T-helper 1 cell treated with Interleukin-12 subunit alpha and Interleukin-12 subunit beta and Interleukin-4 antibody, amounts not matched to agents 30 μg/mL and 1 μg/mL, for 36 hours (primary cell): ENCODE data around the gene MCCC2.
"Not testable (repeated sequence)": the region's sequence is repeated elsewhere in the genome, so short reads cannot be mapped to it uniquely, and the experiment has no call there.

ENCODE experiments used
- H3K27ac Mint-ChIP-seq: one replicate; pipeline ENCODE4 v1.8.0; 2021; ENCODE audit warnings: mild to moderate bottlenecking, mixed read lengths
- H3K27me3 Mint-ChIP-seq: one replicate; pipeline ENCODE4 v1.8.0; 2021; ENCODE audit warnings: low read depth, mixed read lengths
- H3K36me3 Mint-ChIP-seq: one replicate; pipeline ENCODE4 v1.8.0; 2021; ENCODE audit warnings: low read depth, mixed read lengths
- H3K4me1 Mint-ChIP-seq: one replicate; pipeline ENCODE4 v1.8.0; 2021; ENCODE audit warnings: low read depth, mixed read lengths
- H3K4me3 Mint-ChIP-seq: one replicate; pipeline ENCODE4 v1.8.0; 2021; ENCODE audit warnings: mild to moderate bottlenecking, moderate library complexity, mixed read lengths
- H3K9me3 Mint-ChIP-seq: one replicate; pipeline ENCODE4 v1.8.0; 2021; ENCODE audit warnings: mixed read lengths

Gene MCCC2

GRCh38 chr5:71663191-71663969, 76.2 kb downstream of the MCCC2 start:
- no peaks in the 10 kb centered on the region for H3K9me3 Mint-ChIP-seq
- H3K27me3 Mint-ChIP-seq, result no peaks in the 10 kb centered on the region
- H3K4me1 Mint-ChIP-seq, result no peaks in the 10 kb centered on the region
- H3K4me3 Mint-ChIP-seq, result no peak overlapping the region
- H3K36me3 Mint-ChIP-seq, result no peaks in the 10 kb centered on the region
- no peak overlapping the region for H3K27ac Mint-ChIP-seq

DNA sequence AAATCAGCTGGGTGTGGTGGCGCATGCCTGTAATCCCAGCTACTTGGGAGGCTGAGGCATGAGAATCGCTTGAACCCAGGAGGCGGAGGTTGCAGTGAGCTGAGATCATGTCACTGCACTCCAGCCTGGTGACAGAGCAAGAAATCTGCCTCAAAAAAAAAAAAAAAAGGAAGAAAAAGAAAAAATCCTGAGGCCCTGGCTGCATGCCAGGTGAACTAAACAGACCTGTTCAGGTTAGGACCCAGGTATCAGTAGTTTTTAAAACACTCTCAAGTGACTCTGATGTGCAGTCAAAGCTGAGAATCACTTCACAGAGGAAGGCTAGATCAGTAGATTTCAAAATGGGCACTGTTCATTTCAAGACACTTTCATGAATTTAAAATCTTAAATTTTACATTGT, 77.5 kb downstream of the MCCC2 start:
- H3K9me3 Mint-ChIP-seq, H3K36me3 Mint-ChIP-seq, H3K4me3 Mint-ChIP-seq, H3K4me1 Mint-ChIP-seq, H3K27me3 Mint-ChIP-seq, H3K27ac Mint-ChIP-seq: not testable (repeated sequence)

GRCh38 chr5:71666321-71666720, 79.2 kb downstream of the MCCC2 start:
- Mint-ChIP-seq H3K9me3 (no peaks in the 10 kb centered on the region), H3K36me3 (no peaks in the 10 kb centered on the region), H3K27me3 (no peaks in the 10 kb centered on the region), H3K4me1 (no peaks in the 10 kb centered on the region), H3K27ac (no peak overlapping the region), H3K4me3 (no peak overlapping the region)

DNA sequence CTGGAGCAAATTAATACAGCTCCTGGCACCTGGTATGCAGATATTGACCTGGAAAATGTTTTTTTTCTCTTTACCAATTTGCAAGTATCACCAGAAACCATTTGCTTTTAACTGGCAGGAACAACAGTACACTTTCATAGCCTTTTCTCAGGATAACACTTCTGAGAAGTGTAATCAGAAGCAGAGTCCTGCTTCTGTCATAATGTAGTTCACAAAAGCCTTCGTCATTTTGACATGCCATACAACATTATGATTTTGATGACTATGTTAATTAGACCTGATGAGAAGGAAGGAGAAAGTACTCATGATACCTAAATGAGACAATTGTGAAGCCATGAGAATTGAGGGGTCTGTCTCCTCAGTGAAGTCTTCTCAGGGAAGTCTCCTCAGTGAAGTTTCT, 90.8 kb downstream of the MCCC2 start:
- H3K4me3 Mint-ChIP-seq, result no peak overlapping the region

DNA sequence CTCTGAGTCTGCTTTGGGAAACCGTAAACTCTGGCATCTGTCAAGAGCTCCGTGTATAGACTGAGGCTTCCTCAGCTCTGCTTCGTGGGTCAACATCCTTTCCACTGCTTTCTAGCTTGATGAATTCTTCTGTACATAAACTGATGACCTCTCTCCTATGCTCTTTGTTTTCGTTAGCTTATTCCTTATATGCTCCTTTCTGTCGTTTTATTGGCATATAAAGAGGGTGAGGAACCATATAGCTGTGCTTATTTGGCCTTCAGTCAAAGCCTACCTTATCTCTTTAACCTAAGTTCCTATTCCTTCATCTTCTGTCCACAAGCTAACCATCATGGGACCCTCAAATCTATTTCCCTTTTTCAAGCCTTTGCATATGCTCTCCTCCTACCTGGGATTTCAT, 92.6 kb downstream of the MCCC2 start:
- peaks cover 36% of the 10 kb centered on the region for H3K27me3 Mint-ChIP-seq
- no peaks in the 10 kb centered on the region for H3K36me3 Mint-ChIP-seq
- no peaks in the 10 kb centered on the region for H3K9me3 Mint-ChIP-seq
- no peak overlapping the region for H3K27ac Mint-ChIP-seq
- H3K4me1 Mint-ChIP-seq, result no peaks in the 10 kb centered on the region
- no peak overlapping the region for H3K4me3 Mint-ChIP-seq

More for the DNA sequence above, 90.8 kb downstream of the MCCC2 start:
- peaks cover 48% of the 10 kb centered on the region for H3K27me3 Mint-ChIP-seq
- no peaks in the 10 kb centered on the region for H3K4me1 Mint-ChIP-seq
- H3K36me3 Mint-ChIP-seq, result no peaks in the 10 kb centered on the region
- no peak overlapping the region for H3K27ac Mint-ChIP-seq
- no peaks in the 10 kb centered on the region for H3K9me3 Mint-ChIP-seq

DNA sequence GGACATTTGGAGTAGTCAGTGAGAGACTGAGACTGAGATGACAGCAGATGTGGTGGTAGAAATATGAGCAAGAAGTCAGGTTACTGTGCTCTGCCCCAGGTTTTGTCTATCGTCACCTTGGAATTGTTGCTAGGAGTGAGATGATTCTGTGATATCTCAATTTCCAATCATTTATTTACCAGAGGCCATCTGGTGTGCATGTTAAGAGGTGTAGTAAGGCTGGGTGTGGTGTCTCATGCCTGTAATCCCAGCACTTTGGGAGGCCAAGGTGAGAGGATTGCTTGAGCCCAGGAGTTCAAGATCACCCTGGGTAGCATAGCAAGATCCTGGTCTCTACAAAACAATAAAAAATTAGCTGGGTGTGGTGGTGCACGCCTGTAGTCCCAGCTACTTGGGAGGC, 93.4 kb downstream of the MCCC2 start:
- Mint-ChIP-seq H3K4me3 (no peak overlapping the region), H3K4me1 (no peaks in the 10 kb centered on the region), H3K27me3 (peaks cover 40% of the 10 kb centered on the region), H3K27ac (no peak overlapping the region), H3K9me3 (peaks cover 7% of the 10 kb centered on the region), H3K36me3 (no peaks in the 10 kb centered on the region)

DNA sequence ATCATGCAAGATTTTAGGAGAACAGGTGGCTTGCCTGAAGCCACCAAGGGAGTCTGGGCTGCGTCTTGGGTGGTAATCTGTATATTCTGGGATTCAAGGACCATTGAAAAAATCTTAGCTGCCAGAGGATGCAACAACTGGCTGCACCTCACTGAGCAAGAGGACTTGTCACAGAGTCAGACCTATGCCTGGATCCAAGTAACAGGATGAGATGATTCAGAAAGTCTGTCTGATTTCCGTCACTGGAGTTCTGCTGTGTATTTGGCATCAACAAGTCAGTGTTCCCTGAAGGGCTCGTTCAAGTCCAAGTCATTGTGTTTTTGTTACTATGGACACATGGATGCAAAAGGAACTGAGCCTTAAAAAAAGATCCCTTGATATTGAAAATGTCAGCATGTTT, 94.2 kb downstream of the MCCC2 start:
- Mint-ChIP-seq H3K4me3 (no peak overlapping the region), H3K36me3 (no peaks in the 10 kb centered on the region), H3K4me1 (no peaks in the 10 kb centered on the region), H3K9me3 (peaks cover 7% of the 10 kb centered on the region), H3K27me3 (peaks cover 42% of the 10 kb centered on the region), H3K27ac (no peak overlapping the region)

DNA sequence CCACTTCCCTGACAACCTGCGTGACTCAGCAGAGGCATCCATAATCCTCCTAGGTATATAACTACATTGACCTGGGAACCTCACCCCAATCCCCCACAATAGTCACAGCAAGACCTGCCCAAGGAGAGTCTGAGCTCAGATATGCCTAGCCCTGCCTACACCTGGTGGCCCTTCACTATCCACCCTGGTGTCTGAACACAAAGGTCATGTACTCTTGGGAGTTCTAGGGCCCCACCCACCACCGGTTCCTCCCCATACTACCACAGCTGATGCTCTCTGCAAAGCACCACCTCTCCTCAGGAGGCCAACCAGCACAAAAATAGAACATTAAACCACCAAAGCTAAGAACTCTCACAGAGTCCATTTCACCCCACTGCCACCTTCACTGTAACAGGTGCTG, 97.2 kb downstream of the MCCC2 start:
- Mint-ChIP-seq H3K27me3 (peaks cover 39% of the 10 kb centered on the region), H3K36me3 (no peaks in the 10 kb centered on the region), H3K4me1 (no peaks in the 10 kb centered on the region), H3K4me3 (no peak overlapping the region), H3K27ac (no peak overlapping the region), H3K9me3 (peaks cover 7% of the 10 kb centered on the region)

GRCh38 chr5:71693828-71694427, 106.8 kb downstream of the MCCC2 start:
- no peak overlapping the region for H3K27ac Mint-ChIP-seq
- peaks cover 2% of the 10 kb centered on the region for H3K4me1 Mint-ChIP-seq
- H3K27me3 Mint-ChIP-seq, result peaks cover 24% of the 10 kb centered on the region
- H3K36me3 Mint-ChIP-seq, result peaks cover 3% of the 10 kb centered on the region
- H3K9me3 Mint-ChIP-seq, result peaks cover 4% of the 10 kb centered on the region
- H3K4me3 Mint-ChIP-seq, result no peak overlapping the region

DNA sequence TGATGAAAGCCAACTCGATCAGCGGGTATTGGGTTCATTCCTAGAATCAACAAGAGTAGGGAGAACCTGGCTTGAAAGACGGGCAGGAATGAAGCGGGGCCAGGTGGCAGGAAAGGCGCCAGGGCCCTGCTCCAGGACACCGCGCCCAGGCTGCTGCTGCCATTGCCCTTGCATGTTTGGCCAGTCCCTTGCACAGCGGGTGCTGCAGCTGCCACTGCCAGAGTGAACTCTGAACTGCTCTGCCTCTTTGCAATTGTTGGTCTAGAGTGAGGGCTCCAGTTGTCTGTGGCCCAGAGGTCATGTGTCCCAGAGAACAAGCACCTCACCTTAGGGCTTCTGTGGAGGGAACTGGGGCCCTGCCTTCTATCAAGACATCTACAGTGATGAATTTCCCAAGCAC, 107.9 kb downstream of the MCCC2 start:
- Mint-ChIP-seq H3K9me3 (peaks cover 7% of the 10 kb centered on the region), H3K36me3 (peaks cover 3% of the 10 kb centered on the region), H3K27me3 (peaks cover 22% of the 10 kb centered on the region), H3K4me3 (no peak overlapping the region), H3K27ac (no peak overlapping the region), H3K4me1 (peaks cover 2% of the 10 kb centered on the region)

DNA sequence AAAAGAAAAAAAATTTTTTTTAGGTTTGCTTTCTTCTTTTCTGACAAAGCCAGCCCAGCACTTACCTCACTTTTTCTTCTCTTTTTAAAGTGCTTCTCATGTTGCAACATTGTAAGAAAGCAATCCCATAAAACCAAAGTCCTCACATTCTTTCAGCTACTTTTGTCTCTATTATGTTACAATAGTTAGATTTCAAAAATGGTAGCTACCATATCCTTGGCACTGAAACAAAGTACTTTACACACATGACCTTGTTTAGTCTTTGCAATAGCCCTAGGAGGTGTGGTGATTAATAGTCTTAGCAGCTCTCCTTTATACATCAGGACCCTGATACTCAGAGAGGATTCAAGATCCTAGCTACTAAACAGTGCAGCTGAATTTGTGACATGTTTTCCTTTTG, 108.5 kb downstream of the MCCC2 start:
- Mint-ChIP-seq H3K9me3 (peaks cover 7% of the 10 kb centered on the region), H3K27me3 (peaks cover 21% of the 10 kb centered on the region), H3K4me3 (no peak overlapping the region), H3K4me1 (peaks cover 2% of the 10 kb centered on the region), H3K27ac (no peak overlapping the region), H3K36me3 (peaks cover 3% of the 10 kb centered on the region)

DNA sequence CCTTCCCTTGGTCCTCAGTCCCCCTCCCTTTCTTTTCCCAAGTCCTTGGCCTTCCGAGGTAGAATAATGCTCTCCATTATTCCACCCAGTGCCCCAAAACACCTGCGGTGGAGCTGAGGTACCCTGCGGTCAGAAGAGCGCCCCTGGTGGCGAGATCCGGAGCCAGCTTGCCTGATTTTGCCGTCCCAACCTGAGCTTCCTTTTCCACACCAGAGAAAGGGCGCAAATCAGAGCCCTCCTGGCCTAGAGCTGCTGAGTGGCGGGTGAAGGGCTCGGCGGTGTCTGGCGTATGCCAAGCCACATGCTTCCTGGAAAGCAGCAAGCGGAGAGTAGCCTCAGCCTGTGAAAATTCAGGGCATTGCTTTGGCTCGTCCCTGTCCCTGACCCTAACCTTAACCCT, 110.8 kb downstream of the MCCC2 start:
- H3K4me3 Mint-ChIP-seq, result no peak overlapping the region
- peaks cover 2% of the 10 kb centered on the region for H3K4me1 Mint-ChIP-seq
- H3K27ac Mint-ChIP-seq, result no peak overlapping the region
- peaks cover 7% of the 10 kb centered on the region for H3K9me3 Mint-ChIP-seq
- H3K27me3 Mint-ChIP-seq, result peaks cover 16% of the 10 kb centered on the region
- H3K36me3 Mint-ChIP-seq, result peaks cover 3% of the 10 kb centered on the region

GRCh38 chr5:71699233-71699632, 112.1 kb downstream of the MCCC2 start:
- Mint-ChIP-seq H3K4me1 (peaks cover 2% of the 10 kb centered on the region), H3K9me3 (peaks cover 7% of the 10 kb centered on the region), H3K27me3 (peaks cover 10% of the 10 kb centered on the region), H3K36me3 (peaks cover 3% of the 10 kb centered on the region), H3K27ac (no peak overlapping the region), H3K4me3 (no peak overlapping the region)

- H3K4me3 Mint-ChIP-seq, result no peak overlapping the region
- peaks cover 7% of the 10 kb centered on the region for H3K9me3 Mint-ChIP-seq
- H3K36me3 Mint-ChIP-seq, result peaks cover 3% of the 10 kb centered on the region
- peaks cover 7% of the 10 kb centered on the region for H3K27me3 Mint-ChIP-seq
- no peak overlapping the region for H3K27ac Mint-ChIP-seq
- H3K4me1 Mint-ChIP-seq, result peaks cover 2% of the 10 kb centered on the region
These were observed 112.6 kb downstream of the MCCC2 start for GRCh38 chr5:71699751-71700150.

DNA sequence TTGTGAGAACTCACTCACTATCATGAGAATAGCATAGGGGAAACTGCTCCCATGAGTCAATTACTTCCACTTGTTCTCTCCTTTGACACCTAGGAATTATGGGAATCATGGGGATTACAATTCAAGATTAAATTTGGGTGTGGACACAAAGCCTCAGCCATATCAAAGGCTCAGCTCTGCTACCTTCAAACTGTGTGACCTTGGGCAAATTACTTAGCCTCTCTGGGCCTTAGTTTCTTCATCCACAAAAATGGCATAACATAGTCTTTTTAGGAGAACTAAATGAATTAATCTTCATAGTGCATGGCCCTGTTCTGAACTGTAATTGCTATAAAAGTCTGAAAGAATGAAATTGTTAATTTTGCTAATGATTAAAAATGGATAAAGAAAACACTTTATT, 113.7 kb downstream of the MCCC2 start:
- Mint-ChIP-seq H3K9me3 (peaks cover 7% of the 10 kb centered on the region), H3K27me3 (peaks cover 7% of the 10 kb centered on the region), H3K4me3 (no peak overlapping the region), H3K27ac (no peak overlapping the region), H3K4me1 (peaks cover 2% of the 10 kb centered on the region), H3K36me3 (peaks cover 3% of the 10 kb centered on the region)
